ENCODE results near the gene LIMK1. TPM values are rescaled to one million over a fixed set of nuclear protein-coding genes. Genes with fewer than 3 reads are reported as not detected.

LIMK1 gene
- total RNA-seq, 6 experiments from 2014 or later: 57.8 to 75.6 (median 67.2) TPM

- Mint-ChIP-seq H3K9me3 (no peaks in the 10 kb centered on the region), H3K4me3 (no peak overlapping the region), H3K4me1 (ENCODE audit: low read depth) (no peaks in the 10 kb centered on the region), H3K27ac (no peak overlapping the region), H3K36me3 (ENCODE audit: low read depth) (no peaks in the 10 kb centered on the region), H3K27me3 (ENCODE audit: insufficient read depth) (peaks cover 7% of the 10 kb centered on the region)
- TF ChIP-seq, protein P1, sequence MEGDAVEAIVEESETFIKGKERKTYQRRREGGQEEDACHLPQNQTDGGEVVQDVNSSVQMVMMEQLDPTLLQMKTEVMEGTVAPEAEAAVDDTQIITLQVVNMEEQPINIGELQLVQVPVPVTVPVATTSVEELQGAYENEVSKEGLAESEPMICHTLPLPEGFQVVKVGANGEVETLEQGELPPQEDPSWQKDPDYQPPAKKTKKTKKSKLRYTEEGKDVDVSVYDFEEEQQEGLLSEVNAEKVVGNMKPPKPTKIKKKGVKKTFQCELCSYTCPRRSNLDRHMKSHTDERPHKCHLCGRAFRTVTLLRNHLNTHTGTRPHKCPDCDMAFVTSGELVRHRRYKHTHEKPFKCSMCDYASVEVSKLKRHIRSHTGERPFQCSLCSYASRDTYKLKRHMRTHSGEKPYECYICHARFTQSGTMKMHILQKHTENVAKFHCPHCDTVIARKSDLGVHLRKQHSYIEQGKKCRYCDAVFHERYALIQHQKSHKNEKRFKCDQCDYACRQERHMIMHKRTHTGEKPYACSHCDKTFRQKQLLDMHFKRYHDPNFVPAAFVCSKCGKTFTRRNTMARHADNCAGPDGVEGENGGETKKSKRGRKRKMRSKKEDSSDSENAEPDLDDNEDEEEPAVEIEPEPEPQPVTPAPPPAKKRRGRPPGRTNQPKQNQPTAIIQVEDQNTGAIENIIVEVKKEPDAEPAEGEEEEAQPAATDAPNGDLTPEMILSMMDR (IDR thresholded peaks at IDR 0.05): no peak
- no peak for DNase-seq
Observed at GRCh38 chr7:74069790-74070618, 13.6 kb upstream of the LIMK1 start.

DNA sequence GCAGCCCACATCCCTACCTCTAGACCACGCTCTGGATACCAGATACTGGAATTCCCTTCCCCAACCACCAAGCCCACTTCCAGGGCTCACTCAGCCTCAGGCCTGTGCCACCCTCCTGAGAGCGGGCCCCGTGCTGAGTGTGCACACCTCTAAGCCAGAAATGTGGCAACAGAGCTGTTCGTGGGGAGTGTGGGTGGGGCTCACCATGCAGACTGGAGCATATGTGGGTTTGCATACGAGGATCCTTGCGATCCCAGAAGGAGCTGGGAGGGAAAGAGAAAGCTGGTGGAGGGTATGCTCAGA, 13.0 kb upstream of the LIMK1 start:
- DNase-seq: no peak
- no peaks in the 10 kb centered on the region for H3K36me3 Mint-ChIP-seq (ENCODE audit: low read depth)
- H3K4me3 Mint-ChIP-seq: no peak overlapping the region
- TF ChIP-seq, protein P1 (IDR thresholded peaks at IDR 0.05): no peak
- no peak overlapping the region for H3K27ac Mint-ChIP-seq
- no peaks in the 10 kb centered on the region for H3K4me1 Mint-ChIP-seq (ENCODE audit: low read depth)
- H3K27me3 Mint-ChIP-seq (ENCODE audit: insufficient read depth): peaks cover 7% of the 10 kb centered on the region
- H3K9me3 Mint-ChIP-seq: no peaks in the 10 kb centered on the region

GRCh38 chr7:74071121-74071520, 12.5 kb upstream of the LIMK1 start:
- no peaks in the 10 kb centered on the region for H3K4me1 Mint-ChIP-seq (ENCODE audit: low read depth)
- no peak overlapping the region for H3K27ac Mint-ChIP-seq
- TF ChIP-seq, protein P1 (IDR thresholded peaks at IDR 0.05): no peak
- H3K4me3 Mint-ChIP-seq: no peak overlapping the region
- H3K27me3 Mint-ChIP-seq (ENCODE audit: insufficient read depth): peaks cover 7% of the 10 kb centered on the region; the same call in 1 of the 2 replicates
- no peaks in the 10 kb centered on the region for H3K36me3 Mint-ChIP-seq (ENCODE audit: low read depth)
- no peak for DNase-seq
- no peaks in the 10 kb centered on the region for H3K9me3 Mint-ChIP-seq

GRCh38 chr7:74074770-74075169, 8.8 kb upstream of the LIMK1 start:
- no peak for DNase-seq
- H3K27me3 Mint-ChIP-seq (ENCODE audit: insufficient read depth): peaks cover 10% of the 10 kb centered on the region; the same call in 1 of the 2 replicates
- no peak overlapping the region for H3K27ac Mint-ChIP-seq
- H3K9me3 Mint-ChIP-seq: no peaks in the 10 kb centered on the region
- TF ChIP-seq, protein P1 (IDR thresholded peaks at IDR 0.05): no peak
- H3K4me3 Mint-ChIP-seq: no peak overlapping the region
- H3K4me1 Mint-ChIP-seq (ENCODE audit: low read depth): peaks cover 15% of the 10 kb centered on the region
- no peaks in the 10 kb centered on the region for H3K36me3 Mint-ChIP-seq (ENCODE audit: low read depth)

DNA sequence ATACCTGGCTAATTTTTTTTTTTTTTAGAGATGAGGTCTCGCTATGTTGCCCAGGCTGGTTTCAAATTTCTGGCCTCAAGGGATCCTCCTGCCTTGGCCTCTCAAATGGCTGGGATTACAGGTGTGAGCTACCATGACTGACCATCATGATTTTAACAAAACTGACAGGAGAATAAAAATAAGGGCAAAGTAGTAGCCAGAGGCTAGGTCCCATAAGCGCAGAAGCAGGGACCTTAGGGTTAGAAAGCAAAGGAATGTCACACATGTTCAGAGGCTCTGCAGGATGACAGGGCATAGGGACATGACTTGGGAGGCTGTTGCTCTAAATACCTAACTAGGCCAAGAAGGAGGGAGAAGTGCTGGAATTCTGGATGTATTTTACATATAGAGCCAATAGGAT, 5.1 kb upstream of the LIMK1 start:
- DNase-seq: no peak
- Mint-ChIP-seq H3K9me3 (no peaks in the 10 kb centered on the region), H3K27me3 (ENCODE audit: insufficient read depth) (peaks cover 6% of the 10 kb centered on the region; the same call in 1 of the 2 replicates), H3K4me3 (peak overlapping the region; percentile 18; the same call in 1 of the 2 replicates), H3K4me1 (ENCODE audit: low read depth) (peaks cover 17% of the 10 kb centered on the region), H3K36me3 (ENCODE audit: low read depth) (no peaks in the 10 kb centered on the region), H3K27ac (peak overlapping the region; percentile 93)
- TF ChIP-seq, protein P1 (IDR thresholded peaks at IDR 0.05): no peak

All from HFFc6 (cell line).